HepG2 (cell line): ENCODE measurements around the gene ELK1. TPM values are rescaled to one million over a fixed set of nuclear protein-coding genes. Genes with fewer than 3 reads are reported as not detected.
A peak's percentile ranks its signal among the peaks of the same experiment; 100 is the strongest.

Experiments used
- ATAC-seq: fragments of 200-7000 bp; cut with Tn5 transposase; 3 replicates; pipeline ENCODE4 v1.9.1; 2020; ENCODE audit warnings: mild to moderate bottlenecking, moderate library complexity
- BruUV-seq: library from RNA; stranded (reverse); fragments of 400-500 nt; replicated peaks from 2 replicates; lab custom pipeline; 2021; lab: Mats Ljungman, UMichigan
- CTCF ChIA-PET: fragments of 300-600 bp; formaldehyde crosslinking; extraction: SDS; loops from one replicate; lab custom pipeline; 2021; ENCODE audit warnings: low total read pairs, inconsistent platforms, low intra/inter-chr PET ratio; lab: Yijun Ruan, JAX
- POLR2A ChIA-PET: fragments of 350-600 bp; sonication (Branson Sonifier 250); formaldehyde crosslinking; loops from one replicate; lab custom pipeline; 2020; ENCODE audit warnings: antibody characterized with exemption, inconsistent platforms; lab: Yijun Ruan, JAX
- DNase-seq: peaks from one replicate; pipeline ENCODE4 v3.0.0-alpha.2; 2015; ENCODE audit warnings: low spot score
- FAIRE-seq: peaks from 3 replicates; lab custom pipeline; 2011; peaks lifted over from hg19 to GRCh38; lab: Jason Lieb, UNC
- H2AFZ ChIP-seq: one replicate; pipeline ENCODE4 v1.6.1; 2011; ENCODE audit warnings: low read length, inconsistent platforms
- H3K27ac ChIP-seq: fragments of 300-600 bp; 3 replicates; pipeline ENCODE4 v1.8.0; 2011; ENCODE audit warnings: mixed run types, mild to moderate bottlenecking, mixed read lengths, low read length, inconsistent platforms; ENCODE audit not compliant: insufficient read depth; ENCODE audit errors: extremely low read length
- H3K27me3 ChIP-seq, 2 experiments: fragments of 200-600 bp in 1 of 2; 2 replicates in 1 of 2; 3 replicates in 1 of 2; pipeline versions ENCODE4 v1.6.0 to v1.8.0; 2011; ENCODE audit warnings: low read length in 2 of 2, mild to moderate bottlenecking in 2 of 2, moderate library complexity in 2 of 2, inconsistent platforms in 1 of 2; ENCODE audit not compliant: insufficient read depth in 2 of 2, control insufficient read depth in 1 of 2
- H3K36me3 ChIP-seq, 2 experiments: fragments of 200-600 bp in 1 of 2; replicated peaks in 1 of 2; 2 replicates in 1 of 2; 3 replicates in 1 of 2; pipeline versions ENCODE4 v1.5.1 to v1.8.0; 2011; ENCODE audit warnings: low read length in 2 of 2, inconsistent platforms in 1 of 2; ENCODE audit not compliant: insufficient read depth in 2 of 2, control insufficient read depth in 1 of 2
- H3K4me1 ChIP-seq: 2 replicates; pipeline ENCODE4 v1.5.1; 2012; ENCODE audit warnings: low read length, inconsistent platforms; ENCODE audit not compliant: insufficient read depth
- H3K4me2 ChIP-seq: 2 replicates; pipeline ENCODE4 v1.6.0; 2011; ENCODE audit warnings: low read depth, low read length, inconsistent platforms
- H3K4me3 ChIP-seq, 3 experiments: fragments of 200-600 bp in 1 of 3; sonication (generic), shearing (Covaris generic) in 1 of 3; replicated peaks in 1 of 3; 2 replicates each; pipeline ENCODE4 v1.5.1; 2011 to 2016; ENCODE audit warnings: low read length in 3 of 3, inconsistent platforms in 2 of 3, low read depth in 2 of 3, mild to moderate bottlenecking in 2 of 3, control low read depth in 1 of 3, mixed read lengths in 1 of 3; ENCODE audit not compliant: insufficient read depth in 1 of 3
- H3K79me2 ChIP-seq: one replicate; pipeline ENCODE4 v1.6.1; 2011; ENCODE audit warnings: low read length, inconsistent platforms; ENCODE audit not compliant: insufficient read depth
- H3K9ac ChIP-seq: 2 replicates; pipeline ENCODE4 v1.6.0; 2011; ENCODE audit warnings: mild to moderate bottlenecking, low read depth, low read length, inconsistent platforms; ENCODE audit not compliant: insufficient read depth
- H3K9me3 ChIP-seq: 2 replicates; pipeline ENCODE4 v1.5.1; 2012; ENCODE audit warnings: mild to moderate bottlenecking, low read length
- H4K20me1 ChIP-seq: 2 replicates; pipeline ENCODE4 v1.6.0; 2011; ENCODE audit warnings: inconsistent platforms, mild to moderate bottlenecking, low read length, moderate library complexity; ENCODE audit not compliant: insufficient read depth
- EZH2 ChIP-seq: conservative IDR thresholded peaks from 2 replicates; pipeline ENCODE4 v1.6.1; 2012; ENCODE audit warnings: mild to moderate bottlenecking, low read depth, low read length, moderate library complexity
- GABPB1 ChIP-seq: IDR thresholded peaks from 2 replicates; pipeline ENCODE4 v1.6.1; 2016; ENCODE audit warnings: mild to moderate bottlenecking, missing genetic modification reagents, moderate library complexity, missing compliant biosample characterization
- MIER2 ChIP-seq: IDR thresholded peaks from 2 replicates; pipeline ENCODE4 v1.6.1; 2016; ENCODE audit warnings: missing biosample characterization, missing genetic modification reagents
- MTERF4 ChIP-seq: sonication (generic); formaldehyde crosslinking; IDR thresholded peaks from 2 replicates; pipeline ENCODE4 v1.8.0; 2023; ENCODE audit warnings: mild to moderate bottlenecking, missing genetic modification reagents
- NAIF1 ChIP-seq: sonication (generic); formaldehyde crosslinking; IDR thresholded peaks from 2 replicates; pipeline ENCODE4 v1.5.0; 2020; ENCODE audit warnings: mild to moderate bottlenecking, missing genetic modification reagents, borderline replicate concordance
- SSRP1 ChIP-seq: IDR thresholded peaks from 2 replicates; pipeline ENCODE4 v1.6.1; 2016; ENCODE audit warnings: control low read depth
- THAP9 ChIP-seq: sonication (generic); formaldehyde crosslinking; IDR thresholded peaks from 2 replicates; pipeline ENCODE4; 2020; ENCODE audit warnings: missing genetic modification reagents, mild to moderate bottlenecking, borderline replicate concordance
- TRIM24 ChIP-seq: sonication (generic); formaldehyde crosslinking; IDR thresholded peaks from 2 replicates; pipeline ENCODE4 v1.8.0; 2022; ENCODE audit warnings: mild to moderate bottlenecking, missing genetic modification reagents
- ZNF138 ChIP-seq: sonication (generic); formaldehyde crosslinking; IDR thresholded peaks from 2 replicates; pipeline ENCODE4 v1.5.0; 2020; ENCODE audit warnings: mild to moderate bottlenecking, low read depth, missing genetic modification reagents
- ZNF205 ChIP-seq: IDR thresholded peaks from 2 replicates; pipeline ENCODE4 v1.6.1; 2018; ENCODE audit warnings: missing biosample characterization, missing genetic modification reagents
- ZNF296 ChIP-seq: sonication (generic); formaldehyde crosslinking; conservative IDR thresholded peaks from 2 replicates; pipeline ENCODE4 v1.5.0; 2020; ENCODE audit warnings: mild to moderate bottlenecking, missing genetic modification reagents
- ZNF431 ChIP-seq: sonication (generic); formaldehyde crosslinking; IDR thresholded peaks from 2 replicates; pipeline ENCODE4 v1.9.0; 2022; ENCODE audit warnings: missing genetic modification reagents, low read depth, mild to moderate bottlenecking, borderline replicate concordance
- ZNF782 ChIP-seq: sonication (generic); formaldehyde crosslinking; IDR thresholded peaks from 2 replicates; pipeline ENCODE4 v1.4.0; 2020; ENCODE audit warnings: missing genetic modification reagents, mild to moderate bottlenecking, borderline replicate concordance
- WGBS: methylation state at CpG from one replicate; pipeline ENCODE4 v1.1.6; 2017; ENCODE audit warnings: low lambda C conversion rate; 5-methylcytosine and 5-hydroxymethylcytosine counted together
- in situ Hi-C: cut with HindIII; loops from 2 replicates; pipeline ENCODE4 v1.10.0; 2017; ENCODE audit warnings: low pct_unique_long_range_greater_than_20kb; ENCODE audit not compliant: extremely low pct_ligation_motif_present
- intact Hi-C: fragments of 100-400 bp; cut with micrococcal nuclease; formaldehyde crosslinking; loops from one replicate; pipeline ENCODE4 v1.10.0; 2022; ENCODE audit not compliant: unreplicated experiment
- polyA plus RNA-seq, 8 experiments: library from polyadenylated mRNA; depleted of rRNA in 3 of 8; stranded (reverse) in 7 of 8; unstranded in 1 of 8; fragments of >200 nt; fragmentation: Illumina TruSeq in 4 of 8; extraction: Trizol in 4 of 8; gene quantifications; 2 replicates each; pipeline versions ENCODE4 v1.2.1 to v1.2.3, GENCODE V29; 2011 to 2016; ENCODE audit warnings: low read depth in 4 of 8, missing spikeins in 1 of 8, mixed read lengths in 1 of 8; ENCODE audit not compliant: insufficient read depth in 1 of 8
- total RNA-seq, 5 experiments: library from RNA; depleted of rRNA; stranded (reverse); fragments of >200 nt; fragmentation: Illumina TruSeq; extraction: Trizol; gene quantifications; 2 replicates each; pipeline ENCODE4 v1.2.3, GENCODE V29; 2016; ENCODE audit warnings: low read depth in 1 of 5
- TF ChIP-seq, protein P1 (sequence below): sonication (generic); formaldehyde crosslinking; IDR thresholded peaks from 2 replicates; pipeline ENCODE4 v1.5.0; 2020; ENCODE audit warnings: missing genetic modification reagents
- TF ChIP-seq, protein P2 (sequence below): IDR thresholded peaks from 2 replicates; pipeline ENCODE4 v1.6.1; 2016; ENCODE audit warnings: low read depth, control low read depth

Gene ELK1
- total and polyA plus RNA-seq, 2 of the 13 experiments (the other 11 are each of a cell fraction or from before 2014, with no cell fraction given) = 4.3 to 7.2 TPM

GRCh38 chrX:47644557-47645091 lies 5.7 kb downstream of the ELK1 start:
- 83% methylated on average over 12 of the region's 12 CpGs for WGBS
- in situ Hi-C loops = loop anchor here (5.0 kb wide), 1 partner anchor 82 kb away; the partner anchor contains the start of gene ARAF
- no peaks in the 10 kb centered on the region for H3K9me3 ChIP-seq
- H3K36me3 ChIP-seq = peaks cover 0 to 19% of the 10 kb centered on the region in 2 experiments; a peak in 3 of 5 replicates
- no peak overlapping the region for H2AFZ ChIP-seq
- H3K79me2 ChIP-seq = peaks cover 2% of the 10 kb centered on the region
- no peak overlapping the region for H3K4me3 ChIP-seq
- ChIA-PET POLR2A (no interaction called here), CTCF (no interaction called here)
- FAIRE-seq = no peak
- H3K27ac ChIP-seq = no peak overlapping the region
- ATAC-seq = peak; percentile 82
- no peak for DNase-seq
- H3K4me2 ChIP-seq = no peak overlapping the region
- intact Hi-C loops = loop anchor here (5.0 kb wide), 1 partner anchor 102 kb away; no protein-coding TSS in a partner anchor
- no peak overlapping the region for H3K9ac ChIP-seq
- H3K4me1 ChIP-seq = no peaks in the 10 kb centered on the region
- no peaks in the 10 kb centered on the region for H4K20me1 ChIP-seq
- BruUV-seq = no TSS peak
- no peak for TF ChIP-seq SSRP1
- no peak for TF ChIP-seq MTERF4
- no peak for TF ChIP-seq THAP9 (CRISPR knock-in tag)
- TF ChIP-seq NAIF1 (CRISPR knock-in tag) = no peak
- TF ChIP-seq, protein P1, sequence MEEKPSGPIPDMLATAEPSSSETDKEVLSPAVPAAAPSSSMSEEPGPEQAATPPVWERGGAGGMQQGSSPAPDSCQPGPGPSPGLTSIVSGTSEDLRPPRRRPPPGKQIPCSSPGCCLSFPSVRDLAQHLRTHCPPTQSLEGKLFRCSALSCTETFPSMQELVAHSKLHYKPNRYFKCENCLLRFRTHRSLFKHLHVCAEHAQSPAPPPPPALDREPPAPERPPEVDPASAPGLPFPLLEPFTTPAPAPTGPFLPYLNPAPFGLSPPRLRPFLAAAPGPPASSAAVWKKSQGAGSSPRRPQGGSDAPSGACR = no peak
- TF ChIP-seq ZNF782 (CRISPR knock-in tag) = no peak
- TF ChIP-seq TRIM24 (CRISPR knock-in tag) = no peak
- no peak for TF ChIP-seq EZH2
- TF ChIP-seq ZNF205 (CRISPR knock-in tag) = no peak
- no peak for TF ChIP-seq GABPB1 (CRISPR knock-in tag)
- TF ChIP-seq ZNF138 = no peak
- TF ChIP-seq ZNF296 (CRISPR knock-in tag) = no peak
- no peak for TF ChIP-seq MIER2 (CRISPR knock-in tag)
- TF ChIP-seq, protein P2, sequence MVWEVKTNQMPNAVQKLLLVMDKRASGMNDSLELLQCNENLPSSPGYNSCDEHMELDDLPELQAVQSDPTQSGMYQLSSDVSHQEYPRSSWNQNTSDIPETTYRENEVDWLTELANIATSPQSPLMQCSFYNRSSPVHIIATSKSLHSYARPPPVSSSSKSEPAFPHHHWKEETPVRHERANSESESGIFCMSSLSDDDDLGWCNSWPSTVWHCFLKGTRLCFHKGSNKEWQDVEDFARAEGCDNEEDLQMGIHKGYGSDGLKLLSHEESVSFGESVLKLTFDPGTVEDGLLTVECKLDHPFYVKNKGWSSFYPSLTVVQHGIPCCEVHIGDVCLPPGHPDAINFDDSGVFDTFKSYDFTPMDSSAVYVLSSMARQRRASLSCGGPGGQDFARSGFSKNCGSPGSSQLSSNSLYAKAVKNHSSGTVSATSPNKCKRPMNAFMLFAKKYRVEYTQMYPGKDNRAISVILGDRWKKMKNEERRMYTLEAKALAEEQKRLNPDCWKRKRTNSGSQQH (CRISPR knock-in tag) = no peak
- TF ChIP-seq ZNF431 (CRISPR knock-in tag) = no peak
- H3K27me3 ChIP-seq = no peaks in the 10 kb centered on the region
